HCT116 (cell line): Measurements from ENCODE around the gene ADARB2. TPM values are rescaled to one million over a fixed set of nuclear protein-coding genes. Genes with fewer than 3 reads are reported as not detected.

Source experiments
- ATAC-seq: fragments of 200-7000 bp; cut with Tn5 transposase; 2 replicates; pipeline ENCODE4 v1.9.1; 2020; ENCODE audit warnings: mild to moderate bottlenecking, moderate library complexity
- BruUV-seq: library from RNA; stranded (reverse); fragments of 400-500 nt; replicated peaks from 2 replicates; lab custom pipeline; 2021; lab: Mats Ljungman, UMichigan
- CTCF ChIA-PET: fragments of 300-600 bp; sonication (Branson Sonifier 250); formaldehyde crosslinking; loops from one replicate; lab custom pipeline; 2021; ENCODE audit warnings: antibody characterized with exemption; lab: Charles Lee
- POLR2A ChIA-PET: fragments of 300-600, 350-600 bp; sonication (Branson Sonifier 250); formaldehyde crosslinking; loops from one replicate; lab custom pipeline; 2021; ENCODE audit warnings: antibody characterized with exemption; lab: Charles Lee
- RAD21 ChIA-PET, 2 experiments: fragments of 300-600 bp; sonication (Branson Sonifier 250); formaldehyde crosslinking; loops; one replicate each; lab custom pipeline; 2023; ENCODE audit warnings: low total read pairs in 2 of 2; ENCODE audit not compliant: uncharacterized antibody in 2 of 2, unreplicated experiment in 2 of 2, low non-redundant PET in 1 of 2; lab: Charles Lee
- DNase-seq: peaks from one replicate; pipeline ENCODE4 v3.0.0-alpha.2; 2010; ENCODE audit warnings: low read depth, low spot score
- H2AFZ ChIP-seq: fragments of 200-600 bp; shearing (Covaris generic), sonication (generic); 2 replicates; pipeline ENCODE4 v1.6.1; 2017; ENCODE audit warnings: low read depth, mixed run types, mixed read lengths, antibody characterized with exemption, low read length; ENCODE audit not compliant: poor library complexity, severe bottlenecking
- H3K27ac ChIP-seq: 2 replicates; pipeline ENCODE4 v1.5.1; 2012; ENCODE audit warnings: low read depth, low read length
- H3K27me3 ChIP-seq: fragments of 200-600 bp; sonication (generic); 2 replicates; pipeline ENCODE4 v1.6.1; 2016; ENCODE audit warnings: mixed run types, low read length, mixed read lengths; ENCODE audit not compliant: insufficient read depth
- H3K36me3 ChIP-seq, 2 experiments: fragments of 200-500 bp in 1 of 2; fragments of 200-600 bp in 1 of 2; sonication (Bioruptor generic) in 1 of 2; sonication (generic) in 1 of 2; 2 replicates each; pipeline versions ENCODE4 v1.5.1 to v1.6.1; 2014 to 2016; ENCODE audit warnings: low read length in 2 of 2, inconsistent platforms in 1 of 2, mixed read lengths in 1 of 2, mixed run types in 1 of 2; ENCODE audit not compliant: insufficient read depth in 2 of 2, control insufficient read depth in 1 of 2
- H3K4me1 ChIP-seq, 2 experiments: fragments of 200-600 bp in 1 of 2; sonication (generic) in 1 of 2; 2 replicates each; pipeline versions ENCODE4 v1.5.1 to v1.6.1; 2012 to 2017; ENCODE audit warnings: low read length in 2 of 2, inconsistent platforms in 1 of 2, mild to moderate bottlenecking in 1 of 2, mixed read lengths in 1 of 2, mixed run types in 1 of 2, moderate library complexity in 1 of 2; ENCODE audit not compliant: insufficient read depth in 2 of 2, control insufficient read depth in 1 of 2
- H3K4me2 ChIP-seq: fragments of 200-600 bp; sonication (generic); 2 replicates; pipeline ENCODE4 v1.6.1; 2017; ENCODE audit warnings: mixed run types, low read length, mixed read lengths
- H3K4me3 ChIP-seq, 2 experiments: fragments of 200-600 bp in 1 of 2; sonication (generic) in 1 of 2; replicated peaks in 1 of 2; 2 replicates each; pipeline ENCODE4 v1.5.1; 2011 to 2016; ENCODE audit warnings: low read length in 2 of 2, control low read depth in 1 of 2, low read depth in 1 of 2, mild to moderate bottlenecking in 1 of 2, mixed read lengths in 1 of 2, mixed run types in 1 of 2
- H3K79me2 ChIP-seq: fragments of 200-600 bp; sonication (generic); 2 replicates; pipeline ENCODE4 v1.6.1; 2017; ENCODE audit warnings: mild to moderate bottlenecking, mixed run types, low read length, moderate library complexity, mixed read lengths; ENCODE audit not compliant: insufficient read depth
- H3K9ac ChIP-seq: fragments of 200-600 bp; sonication (generic); 2 replicates; pipeline ENCODE4 v1.6.1; 2016; ENCODE audit warnings: low read length, mixed read lengths
- H3K9me2 ChIP-seq: fragments of 200-600 bp; sonication (generic), shearing (Covaris generic); 2 replicates; pipeline ENCODE4 v1.6.1; 2017; ENCODE audit warnings: mixed run types, mild to moderate bottlenecking, moderate library complexity; ENCODE audit not compliant: insufficient read depth
- H3K9me3 ChIP-seq, 2 experiments: fragments of 200-500 bp in 1 of 2; fragments of 200-600 bp in 1 of 2; sonication (Bioruptor generic) in 1 of 2; sonication (generic) in 1 of 2; 2 replicates each; pipeline ENCODE4 v1.6.1; 2014 to 2017; ENCODE audit warnings: low read length in 2 of 2, mixed read lengths in 2 of 2, inconsistent platforms in 1 of 2, low read depth in 1 of 2, mild to moderate bottlenecking in 1 of 2, mixed run types in 1 of 2, moderate library complexity in 1 of 2; ENCODE audit not compliant: control insufficient read depth in 1 of 2, insufficient read depth in 1 of 2
- H4K20me1 ChIP-seq: fragments of 200-600 bp; sonication (generic), shearing (Covaris generic); 2 replicates; pipeline ENCODE4 v1.6.1; 2017; ENCODE audit warnings: mixed run types, mild to moderate bottlenecking, moderate library complexity; ENCODE audit not compliant: insufficient read depth
- EGR1 ChIP-seq: IDR thresholded peaks from 2 replicates; pipeline ENCODE4 v1.6.1; 2012; ENCODE audit warnings: low read depth
- JUND ChIP-seq: IDR thresholded peaks from 2 replicates; pipeline ENCODE4 v1.6.1; 2012
- POLR2A ChIP-seq: IDR thresholded peaks from 2 replicates; pipeline ENCODE4 v1.7.0; 2011; ENCODE audit warnings: borderline replicate concordance; ENCODE audit not compliant: insufficient read depth, insufficient read length; ENCODE audit errors: extremely low read depth
- RAD21 ChIP-seq: IDR thresholded peaks from 2 replicates; pipeline ENCODE4 v1.6.1; 2012; ENCODE audit warnings: low read depth, mild to moderate bottlenecking
- SIN3A ChIP-seq: IDR thresholded peaks from 2 replicates; pipeline ENCODE4 v1.6.1; 2012; ENCODE audit warnings: low read depth
- TCF7L2 ChIP-seq: IDR thresholded peaks from 2 replicates; pipeline ENCODE4 v1.7.0; 2011; ENCODE audit warnings: borderline replicate concordance, inconsistent platforms; ENCODE audit not compliant: insufficient read depth, insufficient read length; ENCODE audit errors: extremely low read depth
- YY1 ChIP-seq: IDR thresholded peaks from 2 replicates; pipeline ENCODE4 v1.6.1; 2011; ENCODE audit warnings: low read length, low read depth, moderate library complexity, mild to moderate bottlenecking; ENCODE audit not compliant: insufficient replicate concordance; ENCODE audit errors: extremely low read depth
- ZFX ChIP-seq: fragments of 450-650 bp; IDR thresholded peaks from 2 replicates; pipeline ENCODE4 v1.6.1; 2017
- intact Hi-C: fragments of 100-400 bp; cut with micrococcal nuclease; formaldehyde crosslinking; loops from 2 replicates; pipeline ENCODE4 v1.10.0; 2022
- total RNA-seq: library from RNA; stranded (reverse); gene quantifications from one replicate; pipeline ENCODE4 v1.2.1, GENCODE V29; 2021; ENCODE audit not compliant: unreplicated experiment
- TF ChIP-seq, protein P1 (sequence below): IDR thresholded peaks from 2 replicates; pipeline ENCODE4 v1.6.1; 2012

The ADARB2 gene
- total RNA-seq, 1 experiment from 2014 or later = not detected

GRCh38 chr10:1410032-1410431 is 327.3 kb downstream of the ADARB2 start:
- BruUV-seq = no TSS peak
- Histone ChIP-seq H2AFZ (no peak overlapping the region), H4K20me1 (no peaks in the 10 kb centered on the region), H3K9me2 (no peaks in the 10 kb centered on the region), H3K27me3 (peaks cover 22% of the 10 kb centered on the region), H3K9ac (no peak overlapping the region), H3K4me1 (no peaks in the 10 kb centered on the region), H3K36me3 (no peaks in the 10 kb centered on the region), H3K4me3 (no peak overlapping the region), H3K27ac (no peak overlapping the region), H3K9me3 (no peaks in the 10 kb centered on the region), H3K79me2 (no peaks in the 10 kb centered on the region), H3K4me2 (no peak overlapping the region)
- TF ChIP-seq POLR2A (no peak), TCF7L2 (no peak), YY1 (no peak), JUND (no peak), SIN3A (no peak), RAD21 (no peak), ZFX (no peak)
- TF ChIP-seq, protein P1, sequence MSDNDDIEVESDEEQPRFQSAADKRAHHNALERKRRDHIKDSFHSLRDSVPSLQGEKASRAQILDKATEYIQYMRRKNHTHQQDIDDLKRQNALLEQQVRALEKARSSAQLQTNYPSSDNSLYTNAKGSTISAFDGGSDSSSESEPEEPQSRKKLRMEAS = no peak
- ChIA-PET CTCF (no interaction called here), RAD21 (no interaction called here), POLR2A (no interaction called here)
- ATAC-seq (no peak), DNase-seq (no peak)
- intact Hi-C loops = no loop called here

DNA sequence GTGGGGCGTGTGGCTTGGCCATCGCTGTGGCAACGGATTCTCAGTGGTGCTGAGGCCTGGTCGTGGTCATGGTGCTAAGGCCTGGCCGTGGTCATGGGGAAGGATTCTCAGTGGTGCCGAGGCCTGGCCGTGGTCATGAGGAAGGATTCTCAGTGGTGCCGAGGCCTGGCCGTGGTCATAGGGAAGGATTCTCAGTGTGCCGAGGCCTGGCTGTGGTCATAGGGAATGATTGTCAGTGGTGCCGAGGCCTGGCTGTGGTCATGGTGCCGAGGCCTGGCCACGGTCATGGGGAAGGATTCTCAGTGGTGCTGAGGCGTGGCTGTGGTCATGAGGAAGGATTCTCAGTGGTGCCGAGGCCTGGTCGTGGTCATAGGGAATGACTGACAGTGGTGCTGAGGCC is 327.9 kb downstream of the ADARB2 start:
- Histone ChIP-seq H3K36me3 (no peaks in the 10 kb centered on the region), H3K4me1 (no peaks in the 10 kb centered on the region), H2AFZ (no peak overlapping the region), H3K4me2 (no peak overlapping the region), H3K4me3 (no peak overlapping the region), H3K79me2 (no peaks in the 10 kb centered on the region), H3K27ac (no peak overlapping the region), H3K9me2 (no peaks in the 10 kb centered on the region), H3K9me3 (no peaks in the 10 kb centered on the region), H4K20me1 (no peaks in the 10 kb centered on the region), H3K27me3 (peaks cover 22% of the 10 kb centered on the region), H3K9ac (no peak overlapping the region)
- CTCF ChIA-PET = no interaction called here
- no peak for ATAC-seq
- RAD21 ChIA-PET = no interaction called here
- no TSS peak for BruUV-seq
- DNase-seq = no peak
- POLR2A ChIA-PET = no interaction called here
- intact Hi-C loops = no loop called here
- TF ChIP-seq SIN3A (no peak), EGR1 (no peak)
